Activated CD8-positive, alpha-beta T cell treated with anti-CD3 and anti-CD28 coated beads for 36 hours (primary cell): ENCODE results near the gene DEDD. TPM values are rescaled to one million over a fixed set of nuclear protein-coding genes. Genes with fewer than 3 reads are reported as not detected.

Source experiments
- ATAC-seq: fragments of 200-7000 bp; cut with Tn5 transposase; one replicate; pipeline ENCODE4 v1.10.0; 2021; ENCODE audit warnings: mild to moderate bottlenecking, moderate library complexity
- CTCF ChIA-PET: fragments of 350-600 bp; sonication (Branson Sonifier 250); formaldehyde crosslinking; loops from one replicate; lab custom pipeline; 2021; ENCODE audit warnings: antibody characterized with exemption; lab: Charles Lee
- POLR2A ChIA-PET: fragments of 350-600 bp; sonication (Branson Sonifier 250); formaldehyde crosslinking; loops from one replicate; lab custom pipeline; 2021; ENCODE audit warnings: antibody characterized with exemption; lab: Charles Lee
- DNase-seq: peaks from one replicate; pipeline ENCODE4 v3.0.0-alpha.2; 2020
- H3K27ac Mint-ChIP-seq: one replicate; pipeline ENCODE4 v1.8.0; 2021; ENCODE audit warnings: mild to moderate bottlenecking, mixed read lengths
- H3K27me3 Mint-ChIP-seq: one replicate; pipeline ENCODE4 v1.8.0; 2021; ENCODE audit warnings: mixed read lengths
- H3K36me3 Mint-ChIP-seq: one replicate; pipeline ENCODE4 v1.8.0; 2021; ENCODE audit warnings: low read depth, mixed read lengths
- H3K4me1 Mint-ChIP-seq: one replicate; pipeline ENCODE4 v1.8.0; 2021; ENCODE audit warnings: low read depth, mixed read lengths
- H3K4me3 Mint-ChIP-seq: one replicate; pipeline ENCODE4 v1.8.0; 2021; ENCODE audit warnings: mild to moderate bottlenecking, moderate library complexity, mixed read lengths
- H3K9me3 Mint-ChIP-seq: one replicate; pipeline ENCODE4 v1.8.0; 2021; ENCODE audit warnings: mixed read lengths
- CTCF ChIP-seq: fragments of 200-600 bp; IDR thresholded peaks from one replicate; pipeline ENCODE4 v1.8.0; 2022; ENCODE audit warnings: antibody characterized with exemption, mild to moderate bottlenecking
- intact Hi-C: fragments of 100-400 bp; cut with micrococcal nuclease; formaldehyde crosslinking; loops from one replicate; pipeline ENCODE4 v1.10.0; 2022
- total RNA-seq, 2 experiments: library from RNA; stranded (reverse); gene quantifications; one replicate each; pipeline ENCODE4 v1.2.3, GENCODE V29; 2021

DEDD gene
- total RNA-seq, 2 experiments from 2014 or later, result 30.4 to 37.0 TPM

- intact Hi-C loops, result no loop called here
- ATAC-seq, result no peak
- Mint-ChIP-seq H3K27ac (peak overlapping the region; percentile 30), H3K36me3 (peaks cover 20% of the 10 kb centered on the region), H3K4me1 (peaks cover 34% of the 10 kb centered on the region), H3K27me3 (no peaks in the 10 kb centered on the region), H3K4me3 (no peak overlapping the region), H3K9me3 (no peaks in the 10 kb centered on the region)
- POLR2A ChIA-PET, result interaction anchor here (0.6 to 5.3 kb wide), 9 partner anchors 10 to 94 kb away, joined by 3 to 57 read pairs (median 4); partner anchors contain the start of genes KLHDC9, NECTIN4, UFC1 and USF1
- CTCF ChIA-PET, result interaction anchor here (0.6 to 11.1 kb wide), 23 partner anchors 10 to 110 kb away, joined by 3 to 200 read pairs (median 4); partner anchors contain the start of genes DEDD, KLHDC9, NECTIN4 and NIT1
- peak; percentile 81 for TF ChIP-seq CTCF
- DNase-seq, result peak; percentile 81
Observed at GRCh38 chr1:161071886-161072371, 60.5 kb downstream of the DEDD start.

Other genes starting within 250 kb of the DEDD start
- not detected for gene ITLN1, start 247.5 kb downstream of the DEDD start, total RNA-seq
- gene ITLN2, start 177.9 kb downstream of the DEDD start, total RNA-seq, result not detected
- 10 to 100 TPM; 19.0 to 20.9 TPM for gene F11R, start 111.5 kb downstream of the DEDD start, total RNA-seq
- gene TSTD1, start 93.7 kb downstream of the DEDD start, total RNA-seq, result 10 to 100 TPM; 70.8 to 78.7 TPM
- 10 to 100 TPM; 50.0 to 52.1 TPM for gene USF1, start 86.7 kb downstream of the DEDD start, total RNA-seq
- gene ARHGAP30, start 62.8 kb downstream of the DEDD start, total RNA-seq, result 100 to 1,000 TPM; 174 to 175 TPM
- not detected for gene NECTIN4, start 43.1 kb downstream of the DEDD start, total RNA-seq
- gene KLHDC9, start 34.3 kb downstream of the DEDD start, total RNA-seq, result under 1 TPM in 1 of 2 experiments, not detected in 1; 0.43 TPM
- 100 to 1,000 TPM; 137 to 144 TPM for gene PFDN2, start 14.6 kb downstream of the DEDD start, total RNA-seq
- 10 to 100 TPM; 38.5 to 40.0 TPM for gene NIT1, start 14.6 kb downstream of the DEDD start, total RNA-seq
- 10 to 100 TPM; 81.2 to 84.1 TPM for gene UFC1, start 21.3 kb upstream of the DEDD start, total RNA-seq
- 10 to 100 TPM; 24.4 to 26.7 TPM for gene USP21, start 26.8 kb upstream of the DEDD start, total RNA-seq
- gene PPOX, start 33.8 kb upstream of the DEDD start, total RNA-seq, result 10 to 100 TPM; 24.4 to 24.9 TPM
- 10 to 100 TPM; 39.9 to 40.8 TPM for gene B4GALT3, start 44.8 kb upstream of the DEDD start, total RNA-seq
- 1 to 10 TPM; 1.1 to 1.8 TPM for gene ADAMTS4, start 66.4 kb upstream of the DEDD start, total RNA-seq
- gene NDUFS2, start 69.7 kb upstream of the DEDD start, total RNA-seq, result 10 to 100 TPM; 85.9 to 97.1 TPM
- under 1 TPM; 0.60 to 0.81 TPM for gene FCER1G, start 82.6 kb upstream of the DEDD start, total RNA-seq
- not detected for gene APOA2, start 91.0 kb upstream of the DEDD start, total RNA-seq
- gene TOMM40L, start 93.4 kb upstream of the DEDD start, total RNA-seq, result 10 to 100 TPM; 11.6 to 12.1 TPM
- gene NR1I3, start 105.5 kb upstream of the DEDD start, total RNA-seq, result not detected
- gene PCP4L1, start 126.1 kb upstream of the DEDD start, total RNA-seq, result under 1 TPM in 1 of 2 experiments, not detected in 1; 0.18 TPM
- 1 to 10 TPM; 2.8 to 3.3 TPM for gene MPZ, start 177.3 kb upstream of the DEDD start, total RNA-seq
- 100 to 1,000 TPM; 160 to 175 TPM for gene SDHC, start 181.7 kb upstream of the DEDD start, total RNA-seq
- gene CFAP126, start 235.2 kb upstream of the DEDD start, total RNA-seq, result not detected